Measurements from ENCODE around the gene SLC15A4. TPM values are rescaled to one million over a fixed set of nuclear protein-coding genes. Genes with fewer than 3 reads are reported as not detected.

SLC15A4 gene
- total RNA-seq, 1 donor from 2014 or later, result 24.6 TPM

GRCh38 chr12:128772249-128772648 lies 51.5 kb downstream of the SLC15A4 start:
- Mint-ChIP-seq H3K36me3 (no peaks in the 10 kb centered on the region), H3K4me3 (no peak overlapping the region), H3K9me3 (no peaks in the 10 kb centered on the region), H3K27me3 (peaks cover 23% of the 10 kb centered on the region), H3K27ac (no peak overlapping the region), H3K4me1 (ENCODE audit: unreplicated experiment) (no peaks in the 10 kb centered on the region)
- no peak for TF ChIP-seq CTCF (conservative IDR thresholded peaks at IDR 0.05)
- DNase-seq (ENCODE audit: extremely low spot score, unreplicated experiment), result no peak

DNA sequence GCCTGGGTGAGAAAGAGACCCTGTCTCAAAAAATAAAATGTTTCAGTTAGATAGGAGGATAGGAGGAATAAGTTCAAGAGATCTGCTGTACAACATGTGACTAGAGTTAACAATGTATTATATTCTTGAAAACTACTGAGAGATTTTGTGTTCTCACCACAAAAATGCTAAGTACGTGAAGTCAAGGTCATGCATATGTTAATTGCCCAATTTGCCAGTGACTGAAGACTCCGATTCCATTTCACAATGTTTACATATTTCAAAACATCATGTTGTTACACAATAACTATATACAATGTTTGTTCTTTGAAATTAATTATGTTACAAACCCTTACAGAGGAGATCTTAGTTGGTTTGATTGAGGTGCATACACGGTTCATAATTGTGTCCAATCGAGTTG lies 52.1 kb downstream of the SLC15A4 start:
- H3K36me3 Mint-ChIP-seq, result no peaks in the 10 kb centered on the region
- peaks cover 28% of the 10 kb centered on the region for H3K27me3 Mint-ChIP-seq
- H3K27ac Mint-ChIP-seq, result no peak overlapping the region
- no peaks in the 10 kb centered on the region for H3K4me1 Mint-ChIP-seq (ENCODE audit: unreplicated experiment)
- no peak overlapping the region for H3K4me3 Mint-ChIP-seq
- no peak for TF ChIP-seq CTCF (conservative IDR thresholded peaks at IDR 0.05)
- DNase-seq (ENCODE audit: extremely low spot score, unreplicated experiment), result no peak
- no peaks in the 10 kb centered on the region for H3K9me3 Mint-ChIP-seq

GRCh38 chr12:128767518-128767917 lies 56.2 kb downstream of the SLC15A4 start:
- Mint-ChIP-seq H3K4me1 (ENCODE audit: unreplicated experiment) (no peaks in the 10 kb centered on the region), H3K27me3 (peaks cover 50% of the 10 kb centered on the region), H3K9me3 (no peaks in the 10 kb centered on the region), H3K27ac (no peak overlapping the region), H3K36me3 (no peaks in the 10 kb centered on the region), H3K4me3 (no peak overlapping the region)
- no peak for DNase-seq (ENCODE audit: extremely low spot score, unreplicated experiment)
- no peak for TF ChIP-seq CTCF (conservative IDR thresholded peaks at IDR 0.05)

DNA sequence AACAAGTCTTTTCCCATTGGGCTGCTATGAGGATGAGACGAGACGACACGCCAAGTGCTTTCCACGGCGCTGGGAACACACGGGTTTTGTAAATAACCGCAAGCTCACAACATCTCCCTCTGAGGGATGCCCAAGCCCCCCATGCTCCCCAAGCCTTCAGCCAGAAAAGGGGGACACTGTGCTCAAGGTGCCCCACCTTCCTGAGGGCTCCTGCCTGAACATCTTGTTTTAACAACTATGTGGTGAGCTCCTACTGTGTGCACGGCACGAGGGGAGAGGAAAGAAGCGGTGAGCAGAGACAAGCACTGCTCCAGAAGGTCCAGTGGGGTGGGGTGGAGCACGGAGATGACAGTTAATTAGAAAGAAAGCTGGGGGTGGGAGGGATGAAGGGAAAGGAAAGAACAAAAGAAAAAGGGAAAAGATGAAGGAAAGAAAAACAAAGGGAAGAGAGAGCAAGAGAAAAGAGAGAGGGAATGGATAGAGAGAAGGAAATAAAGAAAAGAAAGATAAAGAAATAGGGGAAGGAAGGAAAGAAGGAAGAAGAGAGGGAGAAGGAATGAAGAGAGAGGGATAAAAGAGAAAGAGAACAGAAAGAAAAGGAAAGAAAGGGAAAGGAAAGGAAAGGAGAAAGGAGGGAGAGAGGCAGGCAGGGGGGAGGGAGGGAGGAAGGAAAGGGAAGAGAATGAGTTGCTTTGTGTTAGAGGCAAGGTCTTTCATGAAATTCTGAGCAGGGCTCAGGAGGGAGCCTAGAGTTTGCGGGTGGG lies 56.8 kb downstream of the SLC15A4 start:
- Mint-ChIP-seq H3K4me1 (ENCODE audit: unreplicated experiment) (no peaks in the 10 kb centered on the region), H3K9me3 (no peaks in the 10 kb centered on the region), H3K27me3 (peaks cover 50% of the 10 kb centered on the region), H3K27ac (no peak overlapping the region), H3K36me3 (no peaks in the 10 kb centered on the region), H3K4me3 (no peak overlapping the region)
- TF ChIP-seq CTCF (conservative IDR thresholded peaks at IDR 0.05), result no peak
- DNase-seq (ENCODE audit: extremely low spot score, unreplicated experiment), result no peak

GRCh38 chr12:128763395-128763794 lies 60.4 kb downstream of the SLC15A4 start:
- TF ChIP-seq CTCF (conservative IDR thresholded peaks at IDR 0.05), result no peak
- Mint-ChIP-seq H3K36me3 (no peaks in the 10 kb centered on the region), H3K27ac (no peak overlapping the region), H3K27me3 (peaks cover 44% of the 10 kb centered on the region), H3K9me3 (no peaks in the 10 kb centered on the region), H3K4me3 (no peak overlapping the region), H3K4me1 (ENCODE audit: unreplicated experiment) (no peaks in the 10 kb centered on the region)
- no peak for DNase-seq (ENCODE audit: extremely low spot score, unreplicated experiment)
